Measurements from ENCODE around the gene ADGRG1. TPM values are rescaled to one million over a fixed set of nuclear protein-coding genes. Genes with fewer than 3 reads are reported as not detected.

ADGRG1 gene
- total and polyA plus RNA-seq, 8 donors, result 17.3 to 78.4 (median 19.3) TPM

GRCh38 chr16:57687363-57687929, 59.0 kb downstream of the ADGRG1 start:
- Histone ChIP-seq H3K27ac (peak overlapping the region in 1 of 2 donors; percentile 84), H3K4me1 (peaks cover 0 to 50% of the 10 kb centered on the region in 2 donors), H3K27me3 (peaks cover 0 to 15% of the 10 kb centered on the region in 2 donors), H3K36me3 (peaks cover 0 to 10% of the 10 kb centered on the region in 2 donors), H3K9me3 (no peaks in the 10 kb centered on the region), H3K4me3 (no peak overlapping the region)
- ATAC-seq (no peak), DNase-seq (no peak)
- intact Hi-C loops (cut with DNase I), result no loop called here
- TF ChIP-seq CTCF (IDR thresholded peaks at IDR 0.05), result no peak

GRCh38 chr16:57688487-57688986, 60.1 kb downstream of the ADGRG1 start:
- intact Hi-C loops (cut with DNase I), result no loop called here
- H3K36me3 ChIP-seq, result peaks cover 0 to 6% of the 10 kb centered on the region in 2 donors
- no peaks in the 10 kb centered on the region for H3K9me3 ChIP-seq
- no peak overlapping the region for H3K4me3 ChIP-seq
- H3K27me3 ChIP-seq, result peaks cover 0 to 15% of the 10 kb centered on the region in 2 donors
- ATAC-seq (no peak), DNase-seq (no peak)
- no peak for TF ChIP-seq CTCF (IDR thresholded peaks at IDR 0.05)
- peak overlapping the region in 1 of 2 donors; percentile 84 for H3K27ac ChIP-seq
- H3K4me1 ChIP-seq, result peaks cover 0 to 50% of the 10 kb centered on the region in 2 donors

GRCh38 chr16:57688987-57689761, 60.7 kb downstream of the ADGRG1 start:
- Histone ChIP-seq H3K36me3 (peaks cover 0 to 6% of the 10 kb centered on the region in 2 donors), H3K4me3 (no peak overlapping the region), H3K9me3 (no peaks in the 10 kb centered on the region), H3K4me1 (peaks cover 0 to 50% of the 10 kb centered on the region in 2 donors), H3K27me3 (peaks cover 0 to 15% of the 10 kb centered on the region in 2 donors), H3K27ac (peak overlapping the region in 1 of 2 donors; percentile 84)
- TF ChIP-seq CTCF (IDR thresholded peaks at IDR 0.05), result no peak
- DNase-seq (no peak), ATAC-seq (peak; percentile 51)
- intact Hi-C loops (cut with DNase I), result no loop called here

- H3K9me3 ChIP-seq, result no peaks in the 10 kb centered on the region
- ATAC-seq (no peak), DNase-seq (no peak)
- peak overlapping the region in 1 of 2 donors; percentile 84 for H3K27ac ChIP-seq
- TF ChIP-seq CTCF (IDR thresholded peaks at IDR 0.05), result no peak
- H3K36me3 ChIP-seq, result peaks cover 0 to 6% of the 10 kb centered on the region in 2 donors
- peaks cover 0 to 50% of the 10 kb centered on the region in 2 donors for H3K4me1 ChIP-seq
- intact Hi-C loops (cut with DNase I), result no loop called here
- peaks cover 0 to 15% of the 10 kb centered on the region in 2 donors for H3K27me3 ChIP-seq
- no peak overlapping the region for H3K4me3 ChIP-seq
Measured at GRCh38 chr16:57689762-57690558, 61.5 kb downstream of the ADGRG1 start.

All from left lung (tissue), 10 donors.